Breast epithelium (tissue), 3 donors: ENCODE results near the gene NTS.

Experiments used
- POLR2A ChIP-seq: fragments of 450-650 bp; IDR thresholded peaks from one replicate; pipeline ENCODE4 v1.6.1; 2016; ENCODE audit warnings: antibody characterized with exemption, mild to moderate bottlenecking, moderate library complexity
- POLR2AphosphoS5 ChIP-seq, 3 donors: sonication (generic); formaldehyde crosslinking; IDR thresholded peaks; one replicate each; pipeline ENCODE4 v1.6.1; 2017; ENCODE audit warnings: antibody characterized with exemption in 3 of 3
- TF ChIP-seq, protein P1 (sequence below), 3 donors: fragments of 450-650 bp; IDR thresholded peaks; one replicate each; pipeline ENCODE4 v1.5.1; 2016 to 2017; ENCODE audit warnings: antibody characterized with exemption in 3 of 3, mild to moderate bottlenecking in 3 of 3, moderate library complexity in 3 of 3

DNA sequence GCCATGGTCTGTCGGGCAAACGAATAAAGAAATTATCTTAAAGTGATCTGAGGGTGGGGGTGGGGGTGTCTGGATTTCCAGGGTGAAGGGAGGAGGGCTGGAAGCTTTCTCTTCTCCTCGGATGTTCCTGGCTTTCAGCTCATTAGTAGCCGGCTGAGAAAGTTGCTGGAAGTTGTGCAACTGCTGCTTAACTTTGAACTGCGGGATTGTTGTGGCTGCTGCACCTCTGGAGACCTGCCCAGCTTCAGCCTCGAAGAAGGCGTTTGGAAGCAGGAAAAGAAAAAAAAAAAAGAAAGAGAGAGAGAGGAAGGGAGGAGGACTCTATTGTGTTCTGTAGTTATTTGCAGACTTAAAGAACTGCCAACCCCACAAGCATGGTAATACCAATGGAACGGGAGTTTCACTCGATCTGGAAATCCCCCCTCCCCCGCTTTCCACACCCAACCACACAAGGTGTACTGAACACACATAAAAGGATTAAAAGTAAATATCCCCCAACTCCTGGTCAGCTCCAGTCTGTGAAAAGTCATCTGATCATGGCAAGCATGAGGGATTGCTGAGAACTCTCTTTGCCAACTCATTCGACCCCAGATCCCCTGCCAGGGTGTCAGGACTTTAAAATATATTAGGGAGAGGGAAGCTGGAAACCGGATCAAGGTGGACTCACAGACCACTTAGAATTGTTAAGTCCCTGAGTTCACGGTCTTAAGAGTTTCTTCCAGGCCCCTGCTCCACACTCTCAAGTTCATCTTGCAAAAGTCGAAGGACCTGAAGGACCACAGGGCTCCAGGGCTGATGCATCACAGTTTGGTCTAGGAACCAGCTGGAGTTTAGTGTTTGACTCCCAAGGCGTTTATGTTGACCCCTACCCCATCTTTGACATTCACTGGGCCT is 37.7 kb upstream of the NTS start, which contains the start of gene RASSF9:
- TF ChIP-seq, protein P1, sequence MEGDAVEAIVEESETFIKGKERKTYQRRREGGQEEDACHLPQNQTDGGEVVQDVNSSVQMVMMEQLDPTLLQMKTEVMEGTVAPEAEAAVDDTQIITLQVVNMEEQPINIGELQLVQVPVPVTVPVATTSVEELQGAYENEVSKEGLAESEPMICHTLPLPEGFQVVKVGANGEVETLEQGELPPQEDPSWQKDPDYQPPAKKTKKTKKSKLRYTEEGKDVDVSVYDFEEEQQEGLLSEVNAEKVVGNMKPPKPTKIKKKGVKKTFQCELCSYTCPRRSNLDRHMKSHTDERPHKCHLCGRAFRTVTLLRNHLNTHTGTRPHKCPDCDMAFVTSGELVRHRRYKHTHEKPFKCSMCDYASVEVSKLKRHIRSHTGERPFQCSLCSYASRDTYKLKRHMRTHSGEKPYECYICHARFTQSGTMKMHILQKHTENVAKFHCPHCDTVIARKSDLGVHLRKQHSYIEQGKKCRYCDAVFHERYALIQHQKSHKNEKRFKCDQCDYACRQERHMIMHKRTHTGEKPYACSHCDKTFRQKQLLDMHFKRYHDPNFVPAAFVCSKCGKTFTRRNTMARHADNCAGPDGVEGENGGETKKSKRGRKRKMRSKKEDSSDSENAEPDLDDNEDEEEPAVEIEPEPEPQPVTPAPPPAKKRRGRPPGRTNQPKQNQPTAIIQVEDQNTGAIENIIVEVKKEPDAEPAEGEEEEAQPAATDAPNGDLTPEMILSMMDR (IDR thresholded peaks at IDR 0.05) = no peak
- TF ChIP-seq POLR2A (no peak), POLR2AphosphoS5 (IDR thresholded peaks at IDR 0.05) (no peak)
